GM23338 (cell line): Measurements from ENCODE around the gene SCFD2. TPM values are rescaled to one million over a fixed set of nuclear protein-coding genes. Genes with fewer than 3 reads are reported as not detected.

ENCODE experiments used
- ATAC-seq: fragments of 200-7000 bp; cut with Tn5 transposase; 3 replicates; pipeline ENCODE4 v1.9.1; 2020
- DNase-seq: peaks from one replicate; pipeline ENCODE4 v3.0.0-alpha.2; 2015; ENCODE audit warnings: low spot score
- H2AFZ ChIP-seq: fragments of 200-600 bp; sonication (generic); 2 replicates; pipeline ENCODE4 v1.8.0; 2016; ENCODE audit warnings: antibody characterized with exemption, mild to moderate bottlenecking, moderate library complexity
- H3F3A ChIP-seq: fragments of 200-600 bp; sonication (generic); replicated peaks from 2 replicates; pipeline ENCODE4 v1.8.0; 2017; ENCODE audit warnings: antibody characterized with exemption, mixed run types, low read depth
- H3K27ac ChIP-seq: fragments of 200-600 bp; sonication (generic); 2 replicates; pipeline ENCODE4 v1.6.1; 2016; ENCODE audit warnings: low read depth
- H3K27me3 ChIP-seq: fragments of 200-600 bp; sonication (generic); 2 replicates; pipeline ENCODE4 v1.8.0; 2016; ENCODE audit warnings: mild to moderate bottlenecking, mixed run types, moderate library complexity; ENCODE audit not compliant: insufficient read depth
- H3K36me3 ChIP-seq: fragments of 200-600 bp; sonication (generic); 2 replicates; pipeline ENCODE4 v1.8.0; 2016; ENCODE audit warnings: mild to moderate bottlenecking; ENCODE audit not compliant: insufficient read depth
- H3K4me1 ChIP-seq: fragments of 200-600 bp; sonication (generic); 2 replicates; pipeline ENCODE4 v1.8.0; 2016; ENCODE audit warnings: mild to moderate bottlenecking, moderate library complexity; ENCODE audit not compliant: insufficient read depth
- H3K4me2 ChIP-seq: fragments of 200-600 bp; sonication (generic); 2 replicates; pipeline ENCODE4 v1.7.1; 2017; ENCODE audit warnings: mixed run types
- H3K4me3 ChIP-seq: fragments of 200-600 bp; sonication (generic); 2 replicates; pipeline ENCODE4 v1.6.1; 2016; ENCODE audit warnings: mixed run types
- H3K79me2 ChIP-seq: fragments of 200-600 bp; sonication (generic); replicated peaks from 2 replicates; pipeline ENCODE4 v1.8.0; 2017; ENCODE audit warnings: mild to moderate bottlenecking; ENCODE audit not compliant: insufficient read depth
- H3K9me2 ChIP-seq: fragments of 200-600 bp; sonication (generic); 2 replicates; pipeline ENCODE4 v1.8.0; 2017; ENCODE audit not compliant: insufficient read depth
- H4K20me1 ChIP-seq: fragments of 200-600 bp; sonication (generic); replicated peaks from 2 replicates; pipeline ENCODE4 v1.8.0; 2017; ENCODE audit warnings: mild to moderate bottlenecking; ENCODE audit not compliant: insufficient read depth
- H3K27ac Mint-ChIP-seq: 2 replicates; pipeline ENCODE4 v1.8.0; 2020; ENCODE audit warnings: inconsistent platforms, mild to moderate bottlenecking, moderate library complexity, mixed read lengths
- H3K27me3 Mint-ChIP-seq: 3 replicates; pipeline ENCODE4 v1.8.0; 2022; ENCODE audit warnings: low read depth, mild to moderate bottlenecking, moderate library complexity, mixed read lengths, inconsistent platforms; ENCODE audit not compliant: insufficient read depth, poor library complexity
- H3K36me3 Mint-ChIP-seq: 3 replicates; pipeline ENCODE4 v1.8.0; 2021; ENCODE audit warnings: low read depth, mild to moderate bottlenecking, inconsistent platforms, moderate library complexity, mixed read lengths
- H3K4me1 Mint-ChIP-seq: 3 replicates; pipeline ENCODE4 v1.8.0; 2020; ENCODE audit warnings: mild to moderate bottlenecking, inconsistent platforms, mixed read lengths
- H3K4me3 Mint-ChIP-seq: 3 replicates; pipeline ENCODE4 v1.8.0; 2021; ENCODE audit warnings: moderate library complexity, mild to moderate bottlenecking, inconsistent platforms, mixed read lengths
- H3K9me3 Mint-ChIP-seq: 3 replicates; pipeline ENCODE4 v1.8.0; 2020; ENCODE audit warnings: moderate library complexity, mild to moderate bottlenecking, inconsistent platforms, mixed read lengths
- CTCF ChIP-seq, 2 experiments: fragments of 200-600 bp in 1 of 2; sonication (generic) in 1 of 2; conservative IDR thresholded peaks; 2 replicates each; pipeline versions ENCODE4 v1.5.1 to v1.6.1; 2016 to 2017; ENCODE audit warnings: antibody characterized with exemption in 2 of 2, low read depth in 2 of 2, mild to moderate bottlenecking in 2 of 2, moderate library complexity in 1 of 2
- POLR2AphosphoS5 ChIP-seq: IDR thresholded peaks from 2 replicates; pipeline ENCODE4 v1.6.1; 2016; ENCODE audit warnings: antibody characterized with exemption, low read depth
- REST ChIP-seq: IDR thresholded peaks from one replicate; pipeline ENCODE4 v1.6.1; 2018; ENCODE audit warnings: antibody characterized with exemption; ENCODE audit not compliant: unreplicated experiment
- ZNF114 ChIP-seq: fragments of 250-450 bp; sonication (Bioruptor Pico); IDR thresholded peaks from 2 replicates; pipeline ENCODE4 v1.5.0; 2020; ENCODE audit warnings: mild to moderate bottlenecking, moderate library complexity
- polyA plus RNA-seq: library from polyadenylated mRNA; unstranded; fragments of >200 nt; fragmentation: Nextera tagmentation; extraction: Ambion mirVana; gene quantifications from 2 replicates; pipeline ENCODE4 v1.2.1, GENCODE V29; 2016
- total RNA-seq: library from RNA; depleted of rRNA; stranded (reverse); fragments of >200 nt; shearing (Covaris generic); gene quantifications from 2 replicates; pipeline ENCODE4 v1.2.3, GENCODE V29; 2014

The SCFD2 gene
- total and polyA plus RNA-seq, 2 experiments from 2014 or later = 5.7 to 17.5 TPM

- H3K27me3 Mint-ChIP-seq = no peaks in the 10 kb centered on the region
Measured at GRCh38 chr4:53023677-53024299, 342.1 kb downstream of the SCFD2 start.

GRCh38 chr4:53022513-53023100, 343.3 kb downstream of the SCFD2 start:
- no peak overlapping the region for H2AFZ ChIP-seq
- H3K27ac ChIP-seq = no peak overlapping the region
- Mint-ChIP-seq H3K9me3 (no peaks in the 10 kb centered on the region), H3K4me1 (peaks cover 10% of the 10 kb centered on the region), H3K36me3 (no peaks in the 10 kb centered on the region), H3K27me3 (no peaks in the 10 kb centered on the region), H3K4me3 (no peak overlapping the region), H3K27ac (no peak overlapping the region)
- ATAC-seq (no peak), DNase-seq (no peak)
- H4K20me1 ChIP-seq = no peaks in the 10 kb centered on the region
- no peaks in the 10 kb centered on the region for H3K79me2 ChIP-seq
- no peaks in the 10 kb centered on the region for H3K27me3 ChIP-seq
- H3K4me2 ChIP-seq = no peak overlapping the region
- H3F3A ChIP-seq = no peaks in the 10 kb centered on the region
- H3K9me2 ChIP-seq = no peaks in the 10 kb centered on the region
- no peak for TF ChIP-seq ZNF114 (CRISPR knock-in tag)
- no peak for TF ChIP-seq REST
- no peak for TF ChIP-seq POLR2AphosphoS5
- H3K4me3 ChIP-seq = no peak overlapping the region
- H3K4me1 ChIP-seq = no peaks in the 10 kb centered on the region
- no peaks in the 10 kb centered on the region for H3K36me3 ChIP-seq

More at GRCh38 chr4:53023677-53024299, 342.1 kb downstream of the SCFD2 start:
- Histone ChIP-seq H3K79me2 (no peaks in the 10 kb centered on the region), H3K27me3 (no peaks in the 10 kb centered on the region), H4K20me1 (no peaks in the 10 kb centered on the region), H3K4me1 (no peaks in the 10 kb centered on the region), H3K4me2 (no peak overlapping the region), H2AFZ (no peak overlapping the region), H3K9me2 (no peaks in the 10 kb centered on the region), H3F3A (no peaks in the 10 kb centered on the region), H3K4me3 (no peak overlapping the region), H3K36me3 (no peaks in the 10 kb centered on the region), H3K27ac (no peak overlapping the region)
- peaks cover 10% of the 10 kb centered on the region for H3K4me1 Mint-ChIP-seq
- no peak for ATAC-seq
- no peaks in the 10 kb centered on the region for H3K36me3 Mint-ChIP-seq
- no peak overlapping the region for H3K27ac Mint-ChIP-seq
- no peaks in the 10 kb centered on the region for H3K9me3 Mint-ChIP-seq
- H3K4me3 Mint-ChIP-seq = no peak overlapping the region
- no peak for TF ChIP-seq CTCF (conservative IDR thresholded peaks at IDR 0.05; ENCODE audit: low read depth in 2 of 2)
- DNase-seq = no peak
